GM12892 (cell line): Measurements from ENCODE around the gene MCCC1.

Experiments
- POLR2A ChIP-seq: IDR thresholded peaks from 2 replicates; pipeline ENCODE4 v1.6.1; 2011; ENCODE audit warnings: low read depth, low read length, control low read depth
- TAF1 ChIP-seq: IDR thresholded peaks from 2 replicates; pipeline ENCODE4 v1.6.1; 2011; ENCODE audit warnings: low read depth, mild to moderate bottlenecking, control low read depth, low read length, borderline replicate concordance

DNA sequence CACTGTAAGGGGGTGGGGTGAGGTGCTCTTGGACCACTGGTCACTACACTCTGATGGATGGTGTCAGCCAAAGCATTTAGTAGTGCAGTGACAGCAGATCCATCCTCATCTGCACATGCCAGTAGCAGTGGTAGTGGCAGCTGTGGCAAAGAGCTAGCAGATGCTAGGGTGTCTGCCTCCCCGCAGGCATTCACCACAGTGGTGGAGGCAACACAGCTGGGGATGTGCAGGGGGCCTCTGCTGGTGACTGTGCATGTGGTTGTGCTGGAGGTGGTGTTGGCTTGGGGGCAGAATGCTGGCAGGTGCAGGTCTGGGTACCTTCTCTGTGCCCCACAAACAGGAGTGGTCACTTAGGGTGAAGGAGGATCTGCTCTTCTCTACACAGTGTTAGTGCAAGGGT, 99.5 kb downstream of the MCCC1 start:
- TF ChIP-seq TAF1 = no peak
- no peak for TF ChIP-seq POLR2A
